Stimulated activated CD4-positive, alpha-beta T cell treated with anti-CD3 and anti-CD28 coated beads, Interleukin-4, amount 100 ng/mL, for 4 hours (primary cell): ENCODE data around the gene ADAMTS17.

Experiments used
- DNase-seq, 2 experiments: peaks; one replicate each; pipeline ENCODE4 v3.0.0-alpha.2; 2020

The ADAMTS17 gene

DNA sequence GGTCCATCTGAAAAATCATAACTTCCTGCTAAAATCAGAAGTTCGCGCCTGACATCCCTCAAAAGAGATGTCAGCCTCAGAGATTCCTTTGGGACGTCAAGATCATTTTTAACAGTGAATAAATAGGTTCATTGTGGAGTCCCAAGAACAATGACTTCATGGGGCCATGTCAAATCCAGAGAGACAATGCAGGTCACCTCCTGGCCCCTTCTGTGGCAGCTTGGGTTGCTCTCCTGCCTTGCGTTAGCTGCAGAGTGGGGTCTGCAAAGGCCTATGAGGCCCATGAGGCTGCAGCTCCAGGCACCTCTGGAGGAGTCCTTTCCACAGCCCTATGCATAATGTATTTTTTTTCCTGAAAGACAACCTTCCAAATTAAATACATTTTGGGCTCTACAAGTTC lies 282.3 kb downstream of the ADAMTS17 start:
- no peak for DNase-seq

DNA sequence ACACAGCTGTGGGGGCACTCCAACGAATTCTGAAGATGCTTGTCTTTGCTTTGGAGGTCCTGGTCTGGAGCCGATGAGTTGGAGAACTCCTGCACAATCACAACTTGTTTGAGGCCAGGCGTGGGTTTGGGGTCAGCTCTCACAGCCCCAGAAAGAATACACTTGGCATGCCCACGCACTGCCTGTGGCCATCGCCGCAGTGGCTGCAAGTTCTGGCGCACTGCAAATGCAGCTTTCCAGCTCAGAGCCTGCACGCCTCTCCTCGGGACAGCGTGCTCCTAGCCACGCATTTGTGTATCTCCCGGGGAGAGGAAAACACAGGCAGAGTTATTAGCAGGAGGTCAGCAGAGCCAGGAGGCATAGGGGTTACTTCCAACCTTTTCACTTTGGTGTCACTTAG lies 282.7 kb downstream of the ADAMTS17 start:
- DNase-seq = no peak

DNA sequence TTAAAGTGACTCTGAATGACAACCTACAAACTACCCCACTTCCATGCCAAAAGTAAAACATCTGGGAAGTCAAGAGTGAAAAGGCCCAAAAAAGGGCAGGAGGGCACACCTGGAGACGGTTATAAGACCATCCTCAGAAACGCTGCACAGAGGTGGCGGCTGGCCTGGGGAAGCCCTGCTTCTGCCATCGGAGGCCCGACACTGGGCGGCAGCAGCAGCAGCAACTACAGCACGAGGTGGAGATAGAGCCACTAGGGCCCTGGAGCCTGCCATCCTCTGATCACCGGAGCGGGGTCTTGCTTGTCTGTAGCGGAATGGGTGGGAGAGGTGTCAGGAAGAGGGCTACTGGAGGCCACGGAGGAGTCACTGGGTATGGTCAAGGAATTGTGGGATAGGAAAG lies 283.3 kb downstream of the ADAMTS17 start:
- DNase-seq = no peak

DNA sequence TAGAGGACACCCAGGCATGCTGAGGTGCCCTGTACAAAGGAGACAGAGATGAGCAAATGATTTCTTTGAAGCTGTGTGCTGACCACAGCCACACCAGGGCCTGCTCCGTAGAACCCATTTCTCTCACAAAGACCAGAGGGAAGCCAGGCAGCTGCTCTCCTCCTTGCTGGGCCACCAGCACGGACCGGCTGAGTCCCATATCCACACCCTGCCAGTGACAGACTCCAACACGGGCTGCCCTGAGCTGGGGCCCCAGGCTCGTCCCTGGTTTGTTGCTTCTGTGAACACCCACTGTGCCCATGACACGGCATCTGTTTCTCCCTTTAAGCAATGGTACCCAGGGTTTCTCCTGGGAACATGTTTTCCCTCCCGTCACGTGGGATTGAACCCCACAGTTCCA lies 284.5 kb downstream of the ADAMTS17 start:
- no peak for DNase-seq

DNA sequence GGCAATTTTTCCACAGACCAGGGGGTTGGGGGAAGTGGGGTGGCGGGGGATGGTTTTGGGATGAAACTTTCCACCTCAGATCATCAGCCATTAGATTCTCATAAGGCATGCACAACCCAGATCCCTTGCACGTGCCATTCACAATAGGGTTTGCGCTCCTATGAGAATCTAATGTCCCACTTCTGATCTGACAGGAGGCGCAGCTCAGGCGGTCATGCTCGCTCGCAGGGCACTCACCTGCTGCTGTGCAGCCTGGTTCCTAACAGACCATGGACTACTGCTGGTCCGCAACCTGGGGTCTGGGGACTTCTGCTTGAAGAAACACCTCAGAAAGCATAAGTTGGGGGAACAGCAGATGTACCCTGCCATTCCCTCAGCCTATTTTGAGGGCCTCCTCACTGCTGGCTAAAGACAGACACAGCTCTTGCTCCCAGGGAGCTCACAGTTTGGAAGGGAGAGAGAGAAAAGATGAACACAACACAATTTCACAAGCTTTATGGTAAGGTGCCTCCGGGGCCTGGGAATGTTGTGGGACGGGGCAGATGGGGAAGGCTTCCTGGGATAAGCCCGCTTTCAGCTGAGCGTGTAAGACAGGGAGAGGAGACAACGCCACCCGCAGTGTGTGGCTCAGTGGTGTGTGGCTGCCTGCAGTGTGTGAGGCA lies 285.2 kb downstream of the ADAMTS17 start:
- DNase-seq = no peak

DNA sequence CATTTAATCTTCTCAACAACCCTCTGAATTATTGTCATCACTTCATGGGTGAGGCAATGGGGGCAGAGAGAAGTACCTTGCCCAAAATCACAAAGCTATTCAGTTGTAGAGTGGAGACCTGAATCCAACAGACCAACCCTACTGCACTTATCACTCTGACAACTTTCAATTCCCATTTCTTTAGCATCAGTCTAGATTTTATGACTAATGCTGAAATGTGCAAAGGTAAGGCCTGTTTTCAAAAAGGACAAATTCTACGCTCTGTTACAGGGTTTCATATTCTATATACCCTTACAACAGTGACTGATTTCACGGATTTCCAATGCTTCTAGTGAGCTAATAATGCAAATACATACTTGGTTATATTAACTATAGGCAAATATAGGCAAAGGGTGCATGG lies 286.0 kb downstream of the ADAMTS17 start:
- no peak for DNase-seq

DNA sequence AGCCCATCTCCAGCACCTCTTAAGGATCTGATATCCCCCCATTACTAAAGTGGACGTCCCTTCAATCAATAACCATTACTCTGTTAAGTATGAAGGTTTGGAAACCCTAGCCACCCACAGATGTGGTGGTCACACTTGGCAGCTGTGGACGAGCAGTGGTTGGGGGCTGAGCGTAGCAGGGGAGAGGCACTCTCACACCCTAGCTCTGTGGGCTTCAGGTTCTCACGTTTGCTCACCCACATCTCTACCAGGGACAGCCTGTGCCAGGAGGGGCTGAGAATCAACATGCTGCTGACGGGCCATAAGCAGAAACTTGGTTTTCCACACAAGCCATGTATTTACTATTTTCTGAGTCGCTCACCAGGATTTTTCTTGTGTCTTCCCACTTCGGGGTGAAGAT lies 287.2 kb downstream of the ADAMTS17 start:
- no peak for DNase-seq

DNA sequence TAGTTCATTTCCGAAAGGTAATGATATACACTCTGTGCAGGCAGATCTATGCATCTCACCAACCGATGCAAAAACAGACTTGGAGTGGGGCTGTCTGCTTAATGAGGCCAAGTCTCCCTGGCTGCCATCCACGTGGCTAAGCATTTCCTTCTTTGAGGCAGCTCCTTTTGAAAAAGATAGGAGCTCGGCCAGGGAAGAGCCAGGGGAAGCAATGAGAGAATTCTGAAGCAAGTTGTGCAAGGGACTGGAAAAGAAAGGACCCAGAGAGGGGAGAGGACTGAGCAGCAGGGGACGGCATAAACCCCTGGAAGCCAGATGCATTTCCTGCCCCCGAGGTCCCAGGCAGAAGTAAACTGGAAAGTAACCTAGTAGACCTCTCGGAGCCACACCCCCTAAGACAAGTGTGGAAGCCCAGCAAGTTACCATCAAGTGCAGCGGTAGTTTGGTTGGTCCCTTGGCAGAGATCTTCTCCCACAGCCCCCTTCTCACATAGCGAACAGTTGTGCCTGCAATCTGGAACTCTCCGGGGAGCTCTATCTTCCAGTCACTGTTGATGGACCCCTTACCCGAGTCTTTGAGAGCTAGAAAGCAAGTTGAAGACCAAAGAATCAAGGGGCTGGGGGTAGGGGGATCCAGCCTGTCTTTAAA lies 288.2 kb downstream of the ADAMTS17 start:
- no peak for DNase-seq

DNA sequence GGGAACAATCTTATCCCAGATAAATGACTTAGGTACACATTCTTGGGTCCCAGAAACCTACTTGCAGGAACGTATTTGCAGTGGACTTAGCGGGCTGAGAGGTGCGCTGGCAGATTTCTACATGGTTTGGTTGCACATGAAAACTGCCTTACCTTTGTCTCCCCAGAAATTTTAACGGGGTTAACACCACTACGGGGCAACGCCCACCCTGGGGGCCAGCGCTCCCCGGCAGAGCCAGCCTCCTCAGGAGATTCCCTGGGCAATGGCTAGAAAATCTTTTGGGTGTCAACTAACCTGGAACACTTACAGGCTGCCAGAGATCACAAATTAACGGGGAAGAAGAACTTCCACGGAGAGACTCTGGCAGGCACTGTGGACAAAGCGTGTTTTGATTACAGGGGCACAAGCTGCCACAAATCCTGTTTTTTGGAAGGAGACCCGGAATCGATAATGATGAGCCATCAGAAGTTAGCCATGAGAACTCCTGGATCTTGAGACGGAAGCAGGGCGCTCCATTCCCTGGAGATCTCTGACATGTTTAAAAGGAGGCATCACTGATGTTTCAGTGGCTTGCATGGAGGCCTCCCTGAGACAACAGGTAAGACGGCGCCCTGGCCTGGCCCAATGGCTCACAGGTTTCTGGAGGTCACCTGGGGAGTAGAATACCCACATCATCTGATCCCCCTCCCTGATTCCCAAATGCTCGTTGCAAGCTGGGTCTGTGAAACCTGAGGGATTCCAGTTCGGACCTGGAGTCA lies 288.9 kb downstream of the ADAMTS17 start:
- no peak for DNase-seq

DNA sequence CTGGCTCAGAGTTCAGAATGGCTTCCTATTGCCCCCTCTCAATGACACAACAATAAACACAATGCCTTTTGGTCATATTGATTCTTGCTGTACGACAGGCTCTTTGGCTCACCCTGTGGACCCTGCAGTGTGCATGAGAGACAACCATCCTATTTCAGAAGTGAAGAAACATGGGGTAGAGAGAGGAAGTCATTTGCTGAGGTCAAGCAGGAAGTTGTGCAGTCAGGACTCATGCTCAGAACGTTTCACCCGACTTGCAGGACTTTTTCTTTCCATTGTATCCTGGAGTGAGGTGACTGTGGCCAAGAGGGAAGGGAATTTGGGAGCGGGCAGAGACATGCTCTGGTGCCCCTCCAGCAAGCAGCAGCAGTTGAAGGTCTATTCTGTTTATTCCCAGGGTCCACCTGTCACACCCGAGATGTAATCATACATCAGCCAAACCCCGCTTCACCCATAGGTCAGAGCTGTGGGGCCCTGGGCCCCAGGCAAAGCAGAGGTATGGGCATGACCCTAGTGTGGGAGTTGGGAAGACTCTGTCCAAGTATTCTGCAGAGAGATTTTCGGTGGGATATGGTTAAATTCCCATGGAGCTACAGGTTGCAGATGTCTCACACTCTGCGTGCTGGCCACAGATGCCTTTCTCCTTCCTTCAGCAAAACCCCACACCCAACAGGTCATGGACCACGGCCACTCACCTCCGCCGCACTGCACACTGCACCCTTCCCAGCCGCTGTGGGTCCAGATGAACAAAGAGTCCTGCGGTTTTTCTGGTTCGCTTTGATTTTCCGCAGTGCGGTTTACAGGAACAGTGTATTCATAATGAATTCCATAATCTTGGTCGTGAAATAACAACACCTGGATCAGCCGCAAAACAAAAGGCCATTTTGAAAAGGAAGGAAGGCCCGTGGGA lies 290.6 kb downstream of the ADAMTS17 start:
- DNase-seq = no peak

DNA sequence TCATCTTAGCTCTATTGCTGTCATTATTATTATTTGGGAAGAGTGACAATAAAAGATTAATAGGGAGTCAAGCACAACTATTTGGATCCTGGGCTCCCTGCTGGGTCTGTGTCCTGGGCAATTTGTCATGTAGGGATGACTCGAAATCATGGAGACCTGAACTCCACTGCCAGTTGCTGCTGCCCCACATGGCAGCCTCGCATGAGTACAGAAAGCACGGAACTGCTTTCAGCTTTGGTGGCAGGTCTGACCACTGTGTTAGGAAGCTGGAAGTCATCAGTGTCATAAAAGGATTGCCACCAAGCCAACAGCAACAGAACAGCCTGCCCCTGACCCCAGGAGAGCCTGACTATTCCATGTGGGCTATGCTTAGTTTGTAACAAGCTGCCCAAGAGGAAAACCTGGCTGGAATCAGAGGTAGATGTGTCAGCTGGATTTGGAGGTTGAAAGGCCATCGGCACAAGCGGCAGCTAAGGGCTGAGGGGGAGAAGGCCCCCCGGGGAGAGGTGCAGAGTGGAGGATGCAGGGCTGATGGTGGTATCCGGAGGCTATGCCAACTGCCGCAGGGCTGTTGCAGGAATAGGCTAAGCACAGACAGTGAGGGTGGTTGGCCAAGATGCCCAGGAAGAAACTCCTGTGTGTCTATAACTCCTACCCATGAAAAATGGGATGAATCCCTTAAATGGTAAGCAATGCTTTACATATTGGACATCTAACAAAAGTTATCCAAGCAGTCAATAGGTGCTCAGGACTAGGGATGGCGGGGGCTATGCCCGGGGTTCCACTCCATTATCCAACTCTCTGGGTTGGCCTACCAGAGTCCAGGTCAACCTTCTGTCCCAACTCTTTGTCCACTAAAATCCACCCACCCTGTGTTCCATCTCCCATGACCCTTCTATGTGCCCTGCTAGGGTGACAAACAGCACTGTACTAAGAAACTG lies 291.6 kb downstream of the ADAMTS17 start:
- no peak for DNase-seq

DNA sequence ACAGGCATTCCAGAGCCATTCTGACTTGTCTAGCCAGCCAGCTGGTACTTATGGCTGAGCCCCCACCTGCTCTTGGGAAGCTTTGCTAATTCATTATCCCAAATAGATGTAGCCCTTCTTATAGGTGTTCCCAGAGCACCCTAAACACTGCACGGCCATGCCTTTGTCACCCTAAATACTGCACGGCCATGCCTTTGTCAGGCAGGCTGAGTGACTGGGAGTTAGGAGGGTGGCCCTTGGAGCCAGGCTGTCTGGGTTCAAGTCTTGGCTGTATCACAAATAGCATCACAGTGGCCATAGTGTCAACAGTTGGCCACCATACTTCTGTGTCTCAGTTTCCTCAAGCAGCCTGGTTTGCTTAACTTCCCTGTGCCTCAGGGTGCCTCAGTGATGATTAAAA lies 292.3 kb downstream of the ADAMTS17 start:
- no peak for DNase-seq

DNA sequence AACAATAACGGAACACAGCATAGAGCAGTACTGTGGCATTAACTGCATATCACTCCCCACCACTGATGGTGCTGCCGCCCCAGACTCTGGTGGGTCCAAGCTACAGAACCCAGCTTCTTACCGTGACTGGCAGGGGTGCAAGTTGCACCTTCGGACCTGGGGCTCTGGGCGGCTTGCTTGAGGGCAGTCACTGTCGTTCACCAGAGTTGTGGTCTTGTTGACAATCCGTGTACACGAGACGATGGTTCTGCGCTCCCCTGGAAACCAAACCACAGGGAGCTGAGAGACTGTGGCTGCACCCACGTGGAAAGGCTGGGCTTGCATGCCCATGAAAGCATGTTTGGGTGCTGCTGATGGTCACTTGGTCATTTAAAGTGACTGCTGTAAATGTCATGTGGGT lies 293.0 kb downstream of the ADAMTS17 start:
- DNase-seq = no peak

DNA sequence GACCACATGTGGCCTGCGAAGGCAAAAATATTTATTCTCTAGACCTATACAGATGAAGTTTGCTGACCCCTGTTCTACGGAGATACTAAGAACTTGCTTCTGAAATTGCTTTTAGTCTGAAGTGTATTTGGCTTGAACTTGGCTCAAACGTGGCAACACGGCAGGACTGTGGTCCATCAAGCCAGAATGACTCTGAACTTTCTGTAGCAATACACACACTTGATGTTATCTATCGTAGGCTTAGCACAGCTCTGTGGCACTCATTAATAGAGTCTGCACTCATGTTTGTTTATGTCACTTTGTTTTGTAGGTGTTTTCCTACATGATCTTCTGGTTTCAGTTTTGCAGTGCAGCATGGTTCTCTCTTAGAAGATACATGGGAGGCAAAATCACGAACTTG lies 298.1 kb downstream of the ADAMTS17 start:
- DNase-seq = no peak

DNA sequence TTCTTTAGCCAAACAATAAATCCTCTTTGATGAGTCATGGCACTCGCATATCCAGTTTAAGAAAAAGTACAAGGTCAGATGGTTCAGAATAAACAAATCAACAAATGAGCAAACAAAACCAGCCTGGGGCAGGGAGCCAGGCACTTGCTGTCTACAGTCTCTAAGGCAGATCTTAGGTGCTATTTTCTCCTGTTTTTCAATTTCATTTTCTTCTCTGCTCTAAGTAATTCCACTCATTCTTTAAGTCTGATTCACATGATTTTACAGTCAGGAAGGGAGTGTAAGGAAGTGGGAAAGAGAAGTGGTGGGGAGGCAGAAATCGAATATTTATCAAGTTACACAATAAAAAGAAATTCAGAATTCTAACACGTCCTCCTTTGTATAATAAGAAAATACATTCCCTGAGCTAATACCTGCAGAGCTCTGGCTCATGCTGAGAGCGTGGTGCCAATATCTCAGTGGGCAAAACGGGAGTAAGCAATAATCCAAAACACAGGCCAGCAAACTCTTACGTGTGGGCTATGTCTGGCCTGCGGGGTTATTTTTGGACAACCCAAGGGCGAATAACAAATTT lies 298.6 kb downstream of the ADAMTS17 start:
- no peak for DNase-seq

DNA sequence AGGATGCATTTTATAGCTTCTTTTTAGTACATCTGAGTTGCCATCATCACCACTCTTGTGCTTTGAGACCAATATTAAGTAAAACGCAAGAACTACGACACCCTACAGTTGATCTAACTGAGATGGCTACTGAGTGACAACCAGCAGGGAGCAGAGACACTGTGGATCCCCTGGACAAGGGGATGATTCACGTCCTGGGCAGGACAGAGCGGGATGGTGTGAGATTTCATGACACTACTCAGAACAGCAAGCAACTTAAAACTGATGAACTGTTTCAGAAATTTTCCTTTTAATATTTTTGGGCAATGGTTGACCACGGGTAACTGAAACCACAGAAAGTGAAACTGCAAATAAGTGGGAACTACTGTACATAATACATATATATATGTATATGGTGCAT lies 299.2 kb downstream of the ADAMTS17 start:
- DNase-seq = no peak

DNA sequence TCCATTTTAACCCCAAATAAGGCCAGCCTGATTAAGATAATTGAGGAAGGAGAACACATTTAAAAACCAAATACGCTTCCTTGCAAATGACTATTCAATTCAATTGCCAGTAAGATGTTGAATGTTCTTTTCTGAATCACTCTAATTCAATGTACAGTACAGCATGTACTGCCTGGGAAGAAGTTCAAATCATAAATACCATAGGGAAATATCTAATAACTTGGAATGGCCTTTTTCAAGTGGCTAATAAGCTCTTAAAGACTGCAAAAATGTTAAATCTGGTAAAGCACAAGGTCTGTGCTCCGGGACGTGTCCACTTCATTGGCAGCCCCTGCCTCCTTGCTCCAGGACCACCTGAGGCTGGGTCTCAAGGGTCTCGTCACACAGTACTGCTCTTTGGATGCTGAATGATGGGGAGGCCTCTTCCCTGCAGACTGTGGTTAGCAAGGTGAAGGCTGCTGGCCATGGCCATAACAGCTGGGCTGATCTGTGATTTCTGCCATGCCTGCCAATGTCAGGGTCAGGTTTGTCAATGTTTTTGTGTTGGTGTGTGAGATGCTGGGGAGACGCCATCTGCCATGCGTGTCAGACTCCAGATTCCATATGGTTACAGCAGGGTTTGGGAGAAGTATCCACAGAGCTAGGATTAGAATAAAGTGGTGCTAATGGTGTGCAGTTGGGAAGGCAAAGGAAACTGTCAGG lies 300.5 kb downstream of the ADAMTS17 start:
- DNase-seq = no peak

DNA sequence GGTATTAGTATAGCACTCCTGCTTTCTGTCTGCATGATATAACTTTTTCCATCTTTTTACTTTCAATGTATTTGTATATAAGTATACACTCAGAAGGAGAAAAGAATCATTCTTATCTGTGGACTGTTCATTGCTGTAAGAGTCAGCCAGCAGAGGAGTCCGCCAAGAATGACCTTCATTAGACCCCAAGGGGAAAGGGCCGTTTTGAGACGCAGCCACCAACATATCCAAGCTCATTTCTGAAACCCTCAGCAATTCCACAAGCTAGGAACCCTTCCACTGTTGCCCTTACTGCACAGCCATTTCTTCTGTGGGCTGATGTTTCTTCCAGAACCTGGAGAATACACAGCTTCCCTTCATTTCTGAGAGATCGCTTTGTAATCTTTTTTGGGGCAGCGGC lies 301.8 kb downstream of the ADAMTS17 start:
- DNase-seq = no peak

DNA sequence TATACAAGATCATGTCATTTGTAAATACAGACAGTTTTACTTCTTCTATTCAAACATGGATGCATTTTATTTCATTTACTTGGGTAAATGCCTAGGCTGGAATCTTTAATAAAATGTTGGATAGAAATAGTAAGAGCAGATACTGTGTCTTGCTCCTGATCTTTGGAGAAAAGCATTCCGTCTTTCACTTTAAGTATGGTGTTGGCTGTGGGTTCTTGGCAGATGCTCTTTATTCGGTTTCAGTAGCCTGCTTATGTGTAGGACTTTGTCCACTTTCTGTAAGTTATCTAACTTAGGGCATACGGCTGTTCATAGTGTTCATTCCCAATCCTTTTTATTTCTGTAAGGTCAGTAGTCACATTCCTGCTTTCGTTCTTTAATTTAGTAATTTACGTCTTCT lies 303.0 kb downstream of the ADAMTS17 start:
- DNase-seq = no peak

DNA sequence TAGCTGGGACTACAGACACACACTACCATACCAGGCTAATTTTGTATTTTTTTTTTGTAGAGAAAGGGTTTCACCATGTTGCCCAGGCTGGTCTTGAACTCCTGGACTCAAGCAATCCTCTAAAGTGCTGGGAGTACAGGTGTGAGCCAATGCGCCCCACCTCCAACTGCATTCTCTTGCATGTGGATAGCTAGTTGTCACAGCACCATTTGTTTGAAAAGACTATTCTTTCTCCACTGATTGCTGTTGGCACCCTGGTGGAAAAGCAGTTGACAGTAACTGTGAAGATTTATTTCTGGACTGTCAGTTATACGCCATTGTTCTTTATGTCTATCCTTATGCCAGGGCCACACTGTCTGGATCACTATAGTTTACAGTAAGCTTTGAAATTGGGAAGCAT lies 303.9 kb downstream of the ADAMTS17 start:
- DNase-seq = no peak

DNA sequence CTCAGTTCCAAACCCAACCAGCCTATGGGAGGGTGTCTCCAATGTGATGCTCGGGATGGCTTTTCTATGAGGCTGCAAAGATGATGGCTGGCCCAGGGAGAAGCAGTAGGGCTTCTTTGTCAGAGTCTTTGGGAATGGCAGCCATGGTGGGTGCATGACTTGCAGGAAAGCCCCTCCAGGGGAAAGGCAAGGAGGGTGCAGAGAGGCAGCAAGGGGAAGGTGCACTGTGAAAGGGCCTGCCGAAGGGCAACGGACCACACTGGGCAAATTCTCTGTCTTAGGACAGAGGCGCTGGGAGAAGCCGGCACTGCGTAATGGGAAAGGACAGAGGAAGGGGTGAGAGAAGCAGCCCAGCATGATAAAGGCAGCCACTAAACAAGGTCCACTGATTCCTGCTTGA lies 305.8 kb downstream of the ADAMTS17 start:
- DNase-seq = no peak
